Measurements from ENCODE around the gene FAM227A. TPM values are rescaled to one million over a fixed set of nuclear protein-coding genes. Genes with fewer than 3 reads are reported as not detected.

The FAM227A gene
- total and polyA plus RNA-seq, 4 donors: 0.01 to 0.42 (median 0.04) TPM

GRCh38 chr22:38540701-38541100 lies 115.5 kb downstream of the FAM227A start:
- no peaks in the 10 kb centered on the region for H3K4me1 ChIP-seq (ENCODE audit: control insufficient read depth in 4 of 4, insufficient read depth in 4 of 4, low read length in 3 of 4)
- H3K9me3 ChIP-seq (ENCODE audit: control insufficient read depth in 4 of 4, low read length in 3 of 4): peaks cover 0 to 5% (median 0%) of the 10 kb centered on the region in 4 donors
- no peak overlapping the region for H3K9ac ChIP-seq (ENCODE audit: low read depth in 1 of 2, low read length in 2 of 2)
- H3K27ac ChIP-seq (ENCODE audit: low read depth in 1 of 2, low read length in 2 of 2): no peak overlapping the region
- no peaks in the 10 kb centered on the region for H3K27me3 ChIP-seq (ENCODE audit: control insufficient read depth in 4 of 4, insufficient read depth in 4 of 4, low read length in 3 of 4)
- H3K36me3 ChIP-seq (ENCODE audit: control insufficient read depth in 4 of 4, insufficient read depth in 3 of 4, low read depth in 1 of 4, low read length in 3 of 4): no peaks in the 10 kb centered on the region
- no peak overlapping the region for H3K4me3 ChIP-seq (ENCODE audit: low read depth in 1 of 3, low read length in 3 of 3)
- TF ChIP-seq EGR1 (IDR thresholded peaks at IDR 0.05; ENCODE audit: low read depth in 2 of 2) (no peak), FOXA1 (IDR thresholded peaks at IDR 0.05) (no peak)
- 79% methylated on average over 2 of the region's 2 CpGs for WGBS
- no peak for DNase-seq (ENCODE audit: low spot score)

- Histone ChIP-seq H3K27ac (ENCODE audit: low read depth in 1 of 2, low read length in 2 of 2) (no peak overlapping the region), H3K4me1 (ENCODE audit: control insufficient read depth in 4 of 4, insufficient read depth in 4 of 4, low read length in 3 of 4) (no peaks in the 10 kb centered on the region), H3K9me3 (ENCODE audit: control insufficient read depth in 4 of 4, low read length in 3 of 4) (no peaks in the 10 kb centered on the region), H3K27me3 (ENCODE audit: control insufficient read depth in 4 of 4, insufficient read depth in 4 of 4, low read length in 3 of 4) (no peaks in the 10 kb centered on the region), H3K4me3 (ENCODE audit: low read depth in 1 of 3, low read length in 3 of 3) (no peak overlapping the region), H3K9ac (ENCODE audit: low read depth in 1 of 2, low read length in 2 of 2) (no peak overlapping the region), H3K36me3 (ENCODE audit: control insufficient read depth in 4 of 4, insufficient read depth in 3 of 4, low read depth in 1 of 4, low read length in 3 of 4) (no peaks in the 10 kb centered on the region)
- DNase-seq (ENCODE audit: low spot score): no peak
- no peak for TF ChIP-seq SP1 (IDR thresholded peaks at IDR 0.05)
- TF ChIP-seq HNF4A (conservative IDR thresholded peaks at IDR 0.05): no peak
- no peak for TF ChIP-seq TAF1 (conservative IDR thresholded peaks at IDR 0.05)
- no peak for TF ChIP-seq ZBTB33 (IDR thresholded peaks at IDR 0.05)
- TF ChIP-seq RAD21 (IDR thresholded peaks at IDR 0.05): no peak
- TF ChIP-seq MAX (IDR thresholded peaks at IDR 0.05): no peak
- no peak for TF ChIP-seq CTCF (IDR thresholded peaks at IDR 0.05; ENCODE audit: low read depth, low read length, missing input control)
- TF ChIP-seq FOXA2 (IDR thresholded peaks at IDR 0.05): no peak
- no peak for TF ChIP-seq JUND (IDR thresholded peaks at IDR 0.05)
- no peak for TF ChIP-seq EGR1 (IDR thresholded peaks at IDR 0.05; ENCODE audit: low read depth in 2 of 2)
- no peak for TF ChIP-seq HNF4G (IDR thresholded peaks at IDR 0.05)
- no peak for TF ChIP-seq REST (IDR thresholded peaks at IDR 0.05)
- TF ChIP-seq RXRA (IDR thresholded peaks at IDR 0.05): no peak
- no peak for TF ChIP-seq ATF3 (IDR thresholded peaks at IDR 0.05)
- no peak for TF ChIP-seq YY1 (IDR thresholded peaks at IDR 0.05)
- no peak for TF ChIP-seq NR2F2 (IDR thresholded peaks at IDR 0.05)
- 96% methylated on average over 4 of the region's 4 CpGs for WGBS
Measured at GRCh38 chr22:38531251-38531938, 124.8 kb downstream of the FAM227A start.

Other genes with a start within 250 kb of the FAM227A start
- gene KCNJ4, start 201.2 kb downstream of the FAM227A start, total RNA-seq: under 1 TPM in 1 of 2 donors, not detected in 1; 0.05 TPM
- not detected for gene KCNJ4, start 201.2 kb downstream of the FAM227A start, polyA plus RNA-seq
- gene KDELR3, start 188.3 kb downstream of the FAM227A start, total RNA-seq: 10 to 100 TPM in 1 of 2 donors, 1 to 10 TPM in 1; 8.1 to 12.8 TPM
- 10 to 100 TPM in 1 of 2 donors, 1 to 10 TPM in 1; 3.5 to 10.9 TPM for gene KDELR3, start 188.3 kb downstream of the FAM227A start, polyA plus RNA-seq
- 100 to 1,000 TPM; 279 to 451 TPM for gene DDX17, start 150.1 kb downstream of the FAM227A start, total RNA-seq
- gene DDX17, start 150.1 kb downstream of the FAM227A start, polyA plus RNA-seq: 10 to 100 TPM; 46.3 to 67.3 TPM
- gene DMC1, start 86.2 kb downstream of the FAM227A start, total RNA-seq: 1 to 10 TPM in 1 of 2 donors, under 1 TPM in 1; 0.25 to 6.8 TPM
- gene DMC1, start 86.2 kb downstream of the FAM227A start, polyA plus RNA-seq: 1 to 10 TPM in 1 of 2 donors, not detected in 1; 1.1 TPM
- gene CBY1, start 246 bp upstream of the FAM227A start, total RNA-seq: 1 to 10 TPM; 6.3 to 8.6 TPM
- gene CBY1, start 246 bp upstream of the FAM227A start, polyA plus RNA-seq: 10 to 100 TPM in 1 of 2 donors, 1 to 10 TPM in 1; 9.3 to 14.9 TPM
- gene TOMM22, start 25.6 kb upstream of the FAM227A start, total RNA-seq: 10 to 100 TPM; 20.2 to 20.8 TPM
- 10 to 100 TPM; 21.9 to 44.3 TPM for gene TOMM22, start 25.6 kb upstream of the FAM227A start, polyA plus RNA-seq
- 10 to 100 TPM; 15.6 to 20.6 TPM for gene JOSD1, start 44.6 kb upstream of the FAM227A start, total RNA-seq
- gene JOSD1, start 44.6 kb upstream of the FAM227A start, polyA plus RNA-seq: 10 to 100 TPM in 1 of 2 donors, 1 to 10 TPM in 1; 3.4 to 13.8 TPM
- gene GTPBP1, start 49.6 kb upstream of the FAM227A start, total RNA-seq: 10 to 100 TPM; 24.3 to 56.3 TPM
- 1 to 10 TPM; 5.3 to 7.8 TPM for gene GTPBP1, start 49.6 kb upstream of the FAM227A start, polyA plus RNA-seq
- 100 to 1,000 TPM in 1 of 2 donors, 10 to 100 TPM in 1; 53.3 to 170 TPM for gene SUN2, start 99.6 kb upstream of the FAM227A start, total RNA-seq
- gene SUN2, start 99.6 kb upstream of the FAM227A start, polyA plus RNA-seq: 100 to 1,000 TPM in 1 of 2 donors, 10 to 100 TPM in 1; 13.1 to 110 TPM
- gene DNAL4, start 137.8 kb upstream of the FAM227A start, total RNA-seq: 1 to 10 TPM; 4.0 to 5.6 TPM
- gene DNAL4, start 137.8 kb upstream of the FAM227A start, polyA plus RNA-seq: 1 to 10 TPM; 4.9 TPM
- gene NPTXR, start 187.6 kb upstream of the FAM227A start, total RNA-seq: under 1 TPM; 0.05 to 0.25 TPM
- gene NPTXR, start 187.6 kb upstream of the FAM227A start, polyA plus RNA-seq: under 1 TPM; 0.07 to 0.45 TPM
- gene CBX6, start 215.8 kb upstream of the FAM227A start, total RNA-seq: 10 to 100 TPM; 10.8 to 11.0 TPM
- gene CBX6, start 215.8 kb upstream of the FAM227A start, polyA plus RNA-seq: 1 to 10 TPM; 7.3 to 9.6 TPM

Measured in liver (tissue), 9 donors.